ENCODE measurements around the gene GASK1A.

DNA sequence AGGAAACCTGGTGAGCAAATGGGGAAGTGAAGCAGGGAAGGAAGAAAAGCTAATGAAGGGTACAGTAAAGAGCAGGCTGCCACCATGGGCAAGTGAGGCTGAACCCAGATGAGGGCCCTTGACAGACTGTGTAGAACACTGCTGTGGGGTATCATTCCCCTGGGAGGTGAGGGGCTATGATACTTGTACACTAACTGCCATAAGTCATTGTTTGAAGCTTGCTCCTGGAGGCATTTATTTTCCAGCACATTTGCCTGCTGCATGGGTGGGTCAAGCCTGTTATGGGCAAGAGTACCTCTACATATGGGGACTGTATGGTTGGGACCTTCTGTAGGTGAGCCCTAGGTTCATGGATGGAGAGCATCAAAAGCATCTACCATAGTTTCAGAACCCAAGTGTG lies 69.4 kb downstream of the GASK1A start:
- TF ChIP-seq POLR2A (IDR thresholded peaks at IDR 0.05), result no peak
- TF ChIP-seq, protein P1, sequence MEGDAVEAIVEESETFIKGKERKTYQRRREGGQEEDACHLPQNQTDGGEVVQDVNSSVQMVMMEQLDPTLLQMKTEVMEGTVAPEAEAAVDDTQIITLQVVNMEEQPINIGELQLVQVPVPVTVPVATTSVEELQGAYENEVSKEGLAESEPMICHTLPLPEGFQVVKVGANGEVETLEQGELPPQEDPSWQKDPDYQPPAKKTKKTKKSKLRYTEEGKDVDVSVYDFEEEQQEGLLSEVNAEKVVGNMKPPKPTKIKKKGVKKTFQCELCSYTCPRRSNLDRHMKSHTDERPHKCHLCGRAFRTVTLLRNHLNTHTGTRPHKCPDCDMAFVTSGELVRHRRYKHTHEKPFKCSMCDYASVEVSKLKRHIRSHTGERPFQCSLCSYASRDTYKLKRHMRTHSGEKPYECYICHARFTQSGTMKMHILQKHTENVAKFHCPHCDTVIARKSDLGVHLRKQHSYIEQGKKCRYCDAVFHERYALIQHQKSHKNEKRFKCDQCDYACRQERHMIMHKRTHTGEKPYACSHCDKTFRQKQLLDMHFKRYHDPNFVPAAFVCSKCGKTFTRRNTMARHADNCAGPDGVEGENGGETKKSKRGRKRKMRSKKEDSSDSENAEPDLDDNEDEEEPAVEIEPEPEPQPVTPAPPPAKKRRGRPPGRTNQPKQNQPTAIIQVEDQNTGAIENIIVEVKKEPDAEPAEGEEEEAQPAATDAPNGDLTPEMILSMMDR (IDR thresholded peaks at IDR 0.05), result no peak

All from body of pancreas (tissue), 4 donors.